B cell (primary cell): ENCODE data around the gene MPL. TPM values are rescaled to one million over a fixed set of nuclear protein-coding genes. Genes with fewer than 3 reads are reported as not detected.

Source experiments
- ATAC-seq: fragments of 200-7000 bp; cut with Tn5 transposase; one replicate; pipeline ENCODE4 v1.10.0; 2021; ENCODE audit warnings: low read depth, mild to moderate bottlenecking, moderate number of reproducible peaks, moderate library complexity
- CTCF ChIA-PET: fragments of 350-600 bp; sonication (Branson Sonifier 250); formaldehyde crosslinking; loops from one replicate; lab custom pipeline; 2021; ENCODE audit warnings: antibody characterized with exemption, inconsistent platforms; lab: Charles Lee
- POLR2A ChIA-PET: fragments of 350-600 bp; sonication (Branson Sonifier 250); formaldehyde crosslinking; loops from one replicate; lab custom pipeline; 2021; ENCODE audit warnings: antibody characterized with exemption; lab: Charles Lee
- DNase-seq: peaks from one replicate; pipeline ENCODE4 v3.0.0; 2013
- H2AFZ ChIP-seq: 2 replicates; pipeline ENCODE4 v1.6.1; 2012; ENCODE audit warnings: mild to moderate bottlenecking, low read depth, low read length; ENCODE audit not compliant: insufficient read depth, poor library complexity, severe bottlenecking
- H3K27ac ChIP-seq, 2 donors: 1 replicate in 1 of 2; 2 replicates in 1 of 2; pipeline ENCODE4 v1.5.1; 2012 to 2013; ENCODE audit warnings: low read length in 2 of 2, mild to moderate bottlenecking in 2 of 2, moderate library complexity in 1 of 2
- H3K27me3 ChIP-seq, 4 experiments: fragments of 200-600 bp in 1 of 4; sonication (generic) in 1 of 4; replicated peaks in 1 of 4; 1 replicate in 2 of 4; 2 replicates in 2 of 4; pipeline versions ENCODE4 v1.6.1 to v1.7.0; 2013 to 2016; ENCODE audit warnings: low read length in 3 of 4, mild to moderate bottlenecking in 2 of 4, mixed read lengths in 1 of 4, moderate library complexity in 1 of 4; ENCODE audit not compliant: insufficient read depth in 4 of 4, control insufficient read depth in 3 of 4; ENCODE audit errors: control extremely low read depth in 1 of 4
- H3K36me3 ChIP-seq, 2 experiments: replicated peaks in 1 of 2; 1 replicate in 1 of 2; 2 replicates in 1 of 2; pipeline versions ENCODE4 v1.6.1 to v1.7.1; 2013; ENCODE audit warnings: low read length in 1 of 2; ENCODE audit not compliant: insufficient read depth in 2 of 2, control insufficient read depth in 1 of 2; ENCODE audit errors: control extremely low read depth in 1 of 2, extremely low read depth in 1 of 2
- H3K4me1 ChIP-seq, 2 donors: fragments of 200-600 bp in 1 of 2; sonication (generic) in 1 of 2; 1 replicate in 1 of 2; 2 replicates in 1 of 2; pipeline versions ENCODE4 v1.5.1 to v1.6.1; 2013 to 2017; ENCODE audit warnings: low read length in 2 of 2; ENCODE audit not compliant: control insufficient read depth in 2 of 2, insufficient read depth in 2 of 2
- H3K4me2 ChIP-seq: replicated peaks from 2 replicates; pipeline ENCODE3; 2012; ENCODE audit warnings: mild to moderate bottlenecking, low read depth, low read length; ENCODE audit not compliant: poor library complexity, severe bottlenecking
- H3K4me3 ChIP-seq, 5 experiments: fragments of 200-600 bp in 1 of 5; sonication (generic) in 1 of 5; 1 replicate in 3 of 5; 2 replicates in 2 of 5; pipeline versions ENCODE4 v1.5.1 to v1.7.0; 2011 to 2016; ENCODE audit warnings: low read length in 4 of 5, mild to moderate bottlenecking in 4 of 5, low read depth in 2 of 5, control low read depth in 1 of 5, moderate library complexity in 1 of 5; ENCODE audit not compliant: insufficient read depth in 1 of 5; ENCODE audit errors: control extremely low read depth in 1 of 5, extremely low read depth in 1 of 5
- H3K79me2 ChIP-seq: fragments of 200-600 bp; sonication (generic); one replicate; pipeline ENCODE4 v1.6.0; 2016; ENCODE audit warnings: low read length; ENCODE audit not compliant: control insufficient read depth, insufficient read depth
- H3K9ac ChIP-seq: fragments of 200-600 bp; sonication (generic); 2 replicates; pipeline ENCODE4 v1.6.1; 2017; ENCODE audit warnings: mild to moderate bottlenecking, low read length, moderate library complexity
- H3K9me3 ChIP-seq, 3 donors: one replicate each; pipeline versions ENCODE4 v1.6.1 to v1.7.1; 2013; ENCODE audit warnings: low read length in 2 of 3; ENCODE audit not compliant: control insufficient read depth in 2 of 3, insufficient read depth in 1 of 3; ENCODE audit errors: control extremely low read depth in 1 of 3
- H4K20me1 ChIP-seq: 2 replicates; pipeline ENCODE4 v1.6.0; 2012; ENCODE audit warnings: mild to moderate bottlenecking, low read length; ENCODE audit not compliant: insufficient read depth, control insufficient read depth, poor library complexity, severe bottlenecking
- H3K27ac Mint-ChIP-seq: one replicate; pipeline ENCODE4 v1.8.0; 2021; ENCODE audit warnings: mixed read lengths
- H3K27me3 Mint-ChIP-seq: one replicate; pipeline ENCODE4 v1.8.0; 2021; ENCODE audit warnings: mixed read lengths
- H3K4me1 Mint-ChIP-seq: one replicate; pipeline ENCODE4 v1.8.0; 2021; ENCODE audit warnings: mixed read lengths
- H3K4me3 Mint-ChIP-seq: one replicate; pipeline ENCODE4 v1.8.0; 2021; ENCODE audit warnings: mixed read lengths
- H3K9me3 Mint-ChIP-seq: one replicate; pipeline ENCODE4 v1.8.0; 2022; ENCODE audit warnings: mixed read lengths; ENCODE audit not compliant: insufficient read depth
- CTCF ChIP-seq: fragments of 200-600 bp; IDR thresholded peaks from one replicate; pipeline ENCODE4 v1.8.0; 2022; ENCODE audit warnings: antibody characterized with exemption, mild to moderate bottlenecking
- EZH2 ChIP-seq: IDR thresholded peaks from 2 replicates; pipeline ENCODE4 v1.6.1; 2012; ENCODE audit warnings: borderline replicate concordance, low read depth, mild to moderate bottlenecking, moderate library complexity, low read length; ENCODE audit not compliant: insufficient read depth, poor library complexity, severe bottlenecking
- WGBS: methylation state at CpG from one replicate; pipeline ENCODE4 v1.1.5; 2013; ENCODE audit warnings: missing lambda C conversion rate; ENCODE audit not compliant: insufficient coverage; 5-methylcytosine and 5-hydroxymethylcytosine counted together
- intact Hi-C: fragments of 100-400 bp; cut with micrococcal nuclease; formaldehyde crosslinking; loops from one replicate; pipeline ENCODE4 v1.10.0; 2022
- polyA plus RNA-seq: library from polyadenylated mRNA; depleted of rRNA; stranded (reverse); fragments of >200 nt; gene quantifications from 2 replicates; pipeline ENCODE4 v1.2.3, GENCODE V29; 2012
- total RNA-seq, 2 donors: library from RNA; stranded (reverse); fragments of 120-200 nt in 1 of 2; gene quantifications; 1 replicate in 1 of 2; 2 replicates in 1 of 2; pipeline versions ENCODE4 v1.2.3 to v1.2.4, GENCODE V29; 2013 to 2022

Gene MPL
- total and polyA plus RNA-seq, 2 donors (not counting 1 experiment from before 2014, with no cell fraction given): not detected

GRCh38 chr1:43358746-43359693, 21.4 kb downstream of the MPL start, which contains the start of gene CDC20:
CDC20 (plus strand) TSS chr1:43358981; CDS start chr1:43359216, 235 bp downstream.
- CTCF ChIA-PET: interaction anchor here (0.9 to 2.5 kb wide), 8 partner anchors 9 to 132 kb away, joined by 3 to 12 read pairs (median 4); no protein-coding TSS in a partner anchor

More at GRCh38 chr1:43358746-43359693, 21.4 kb downstream of the MPL start, which contains the start of gene CDC20:
- TF ChIP-seq EZH2 (no peak), CTCF (no peak)
- Histone ChIP-seq H4K20me1 (no peaks in the 10 kb centered on the region), H3K9me3 (no peaks in the 10 kb centered on the region), H2AFZ (peak within 1 kb of the TSS; percentile 94), H3K4me3 (peak within 1 kb of the TSS; percentile 69 to 81 (median 73)), H3K79me2 (peaks cover 5% of the 10 kb centered on the region), H3K27me3 (no peaks in the 10 kb centered on the region), H3K27ac (peak within 1 kb of the TSS; percentile 48 to 79), H3K4me2 (peak within 1 kb of the TSS; percentile 85), H3K9ac (peak within 1 kb of the TSS; percentile 76), H3K36me3 (peaks cover 0 to 20% of the 10 kb centered on the region in 2 experiments), H3K4me1 (peaks cover 9 to 15% of the 10 kb centered on the region in 2 donors)
- Mint-ChIP-seq H3K4me1 (peaks cover 18% of the 10 kb centered on the region), H3K4me3 (peak within 1 kb of the TSS; percentile 89), H3K9me3 (no peaks in the 10 kb centered on the region), H3K27me3 (no peaks in the 10 kb centered on the region), H3K27ac (peak within 1 kb of the TSS; percentile 81)
- DNase-seq (peak; percentile 95), ATAC-seq (peak; percentile 99)
- POLR2A ChIA-PET: interaction anchor here (0.6 to 3.5 kb wide), 7 partner anchors 9 to 187 kb away, joined by 3 to 34 read pairs (median 6); partner anchors contain the start of genes CFAP57, EBNA1BP2, ELOVL1 and MED8
- intact Hi-C loops: loop anchor here (1.0 to 5.0 kb wide), 7 partner anchors 9 to 702 kb away; partner anchors contain the start of genes ELOVL1, IPO13, MED8 and PPIH
- 3% methylated on average over 55 of the region's 59 CpGs for WGBS
